Measurements from ENCODE around the gene SLC25A41.
A peak's percentile ranks its signal among the peaks of the same experiment; 100 is the strongest.
"Not testable (repeated sequence)": the region's sequence is repeated elsewhere in the genome, so short reads cannot be mapped to it uniquely, and the experiment has no call there.

SLC25A41 gene

DNA sequence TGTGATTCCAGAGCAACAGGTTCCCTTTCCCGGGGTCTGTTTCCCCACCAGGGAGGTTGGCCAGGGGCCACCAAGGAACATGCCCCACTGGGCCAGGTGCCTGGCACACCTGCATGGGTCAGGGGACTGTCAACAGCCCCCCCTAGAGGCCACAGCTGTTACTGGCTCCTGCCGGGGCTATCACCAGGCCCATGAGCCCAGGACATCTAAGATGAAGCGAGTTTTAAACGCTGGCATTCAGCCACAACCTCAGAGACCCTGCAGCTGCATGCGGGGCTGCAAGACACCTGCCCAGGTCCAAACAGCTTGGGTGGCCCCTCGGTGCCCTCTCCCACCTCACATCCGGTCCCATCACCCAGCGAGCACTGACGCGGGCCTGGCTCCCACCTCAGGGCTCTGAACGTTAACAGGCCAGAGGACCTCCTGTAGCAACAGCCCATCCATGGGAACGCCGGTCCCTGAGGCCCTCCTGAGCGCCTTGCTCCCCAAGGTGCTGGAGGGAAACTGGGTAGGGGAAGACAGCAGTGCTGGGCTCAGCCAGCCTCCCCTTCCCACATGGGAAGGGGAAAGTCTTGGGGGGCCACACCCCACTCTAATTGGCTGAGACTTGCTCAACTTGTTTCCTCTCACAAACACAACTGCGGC is 21.0 kb downstream of the SLC25A41 start:
- no peak overlapping the region for H3K27ac ChIP-seq
- TF ChIP-seq, protein P1, sequence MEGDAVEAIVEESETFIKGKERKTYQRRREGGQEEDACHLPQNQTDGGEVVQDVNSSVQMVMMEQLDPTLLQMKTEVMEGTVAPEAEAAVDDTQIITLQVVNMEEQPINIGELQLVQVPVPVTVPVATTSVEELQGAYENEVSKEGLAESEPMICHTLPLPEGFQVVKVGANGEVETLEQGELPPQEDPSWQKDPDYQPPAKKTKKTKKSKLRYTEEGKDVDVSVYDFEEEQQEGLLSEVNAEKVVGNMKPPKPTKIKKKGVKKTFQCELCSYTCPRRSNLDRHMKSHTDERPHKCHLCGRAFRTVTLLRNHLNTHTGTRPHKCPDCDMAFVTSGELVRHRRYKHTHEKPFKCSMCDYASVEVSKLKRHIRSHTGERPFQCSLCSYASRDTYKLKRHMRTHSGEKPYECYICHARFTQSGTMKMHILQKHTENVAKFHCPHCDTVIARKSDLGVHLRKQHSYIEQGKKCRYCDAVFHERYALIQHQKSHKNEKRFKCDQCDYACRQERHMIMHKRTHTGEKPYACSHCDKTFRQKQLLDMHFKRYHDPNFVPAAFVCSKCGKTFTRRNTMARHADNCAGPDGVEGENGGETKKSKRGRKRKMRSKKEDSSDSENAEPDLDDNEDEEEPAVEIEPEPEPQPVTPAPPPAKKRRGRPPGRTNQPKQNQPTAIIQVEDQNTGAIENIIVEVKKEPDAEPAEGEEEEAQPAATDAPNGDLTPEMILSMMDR (conservative IDR thresholded peaks at IDR 0.05): peak; percentile 74
- TF ChIP-seq ZFX (IDR thresholded peaks at IDR 0.05): no peak

DNA sequence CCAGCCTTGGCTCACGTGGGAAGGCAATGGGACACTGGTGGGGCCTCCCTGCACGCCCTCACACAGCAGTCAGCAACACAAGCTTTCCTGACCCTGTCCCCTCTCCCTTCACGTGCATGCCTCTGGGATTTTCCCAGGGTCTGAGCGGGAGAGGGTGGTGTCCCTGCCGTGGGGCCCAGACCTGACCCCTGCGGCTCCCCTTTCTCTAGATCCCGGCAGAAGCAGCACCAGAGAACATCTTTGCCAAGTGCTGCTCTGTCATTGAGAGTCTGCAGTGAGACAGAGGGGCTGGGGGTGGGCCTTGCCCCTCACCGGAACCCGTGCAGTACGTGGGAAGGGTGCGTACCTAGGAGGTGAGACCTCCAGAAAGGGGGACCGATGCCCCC is 21.5 kb downstream of the SLC25A41 start:
- no peak for TF ChIP-seq ZFX (IDR thresholded peaks at IDR 0.05)
- TF ChIP-seq, protein P1 (conservative IDR thresholded peaks at IDR 0.05): no peak
- H3K27ac ChIP-seq: no peak overlapping the region

DNA sequence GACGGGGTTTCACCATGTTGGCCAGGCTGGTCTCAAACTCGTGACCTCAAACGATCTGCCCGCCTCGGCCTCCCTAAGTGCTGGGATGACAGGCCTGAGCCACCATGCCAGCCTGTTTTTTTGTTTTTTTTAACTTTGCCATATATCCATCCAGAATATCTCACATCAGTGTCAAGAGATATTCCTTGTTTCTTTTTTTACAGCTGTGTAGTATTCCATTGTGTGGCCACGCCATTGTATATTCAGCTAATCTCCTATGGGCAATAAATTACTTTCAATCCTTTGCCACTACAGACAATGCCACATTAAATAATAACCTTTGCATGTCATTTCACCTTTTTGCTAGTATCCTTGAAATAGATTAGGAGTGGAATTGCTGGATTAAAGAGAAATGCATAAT is 24.2 kb downstream of the SLC25A41 start:
- no peak overlapping the region for H3K27ac ChIP-seq
- TF ChIP-seq, protein P1 (conservative IDR thresholded peaks at IDR 0.05): no peak
- TF ChIP-seq ZFX (IDR thresholded peaks at IDR 0.05): no peak

DNA sequence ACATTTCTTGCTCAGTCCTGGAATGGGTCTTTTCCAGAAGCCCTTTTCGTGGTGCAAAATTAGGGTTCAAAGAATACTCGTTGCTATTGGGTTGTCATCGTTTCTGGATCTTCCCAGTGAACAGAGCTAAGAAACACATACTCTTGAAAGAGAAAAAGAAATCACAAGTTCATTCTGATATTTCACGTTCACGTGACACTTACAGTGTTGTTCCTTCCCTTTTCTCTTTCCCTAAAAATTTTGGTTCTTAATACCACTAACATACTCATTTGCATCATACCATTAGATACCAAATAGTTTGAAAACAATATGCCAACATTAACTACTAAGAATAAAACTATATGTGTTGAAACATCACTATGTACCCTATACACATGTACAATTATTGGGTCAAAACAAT is 27.2 kb downstream of the SLC25A41 start:
- TF ChIP-seq, protein P1 (conservative IDR thresholded peaks at IDR 0.05): no peak
- TF ChIP-seq ZFX (IDR thresholded peaks at IDR 0.05): no peak

DNA sequence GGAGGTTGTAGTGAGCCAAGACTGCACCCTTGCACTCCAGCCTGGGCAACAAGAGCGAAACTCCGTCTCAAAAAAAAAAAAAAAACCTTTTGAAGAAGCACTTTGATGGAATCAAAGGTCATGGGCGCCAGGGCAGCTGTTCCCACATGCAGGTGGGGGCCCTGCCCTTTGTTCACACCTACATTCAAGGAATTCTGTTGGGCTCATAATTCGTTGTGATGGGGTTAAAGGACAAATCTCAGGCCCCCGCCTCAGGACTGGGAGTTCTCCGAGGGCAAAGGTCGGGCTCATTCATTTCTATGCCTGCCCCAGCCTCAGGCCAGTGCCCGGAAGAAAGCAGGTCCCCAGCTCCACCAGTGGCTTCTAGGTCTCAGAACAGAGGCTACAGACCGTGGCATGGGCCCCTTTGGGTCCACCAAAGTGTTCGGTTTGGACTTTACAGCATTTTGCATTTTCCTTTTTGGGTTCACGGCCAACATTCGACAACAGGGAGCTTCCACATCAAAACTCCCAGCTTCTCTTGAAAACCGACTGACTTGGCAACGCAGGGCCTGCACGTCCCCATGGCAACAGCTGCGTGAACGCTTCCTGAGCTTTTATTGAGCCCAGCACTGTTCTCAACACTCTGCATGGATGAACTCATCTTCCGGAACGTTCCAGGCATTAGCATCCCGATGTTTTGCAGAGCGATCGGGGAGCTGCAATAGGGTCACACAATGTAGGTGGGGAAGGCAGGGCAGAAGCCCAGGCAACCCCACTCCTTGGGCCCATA is 30.5 kb downstream of the SLC25A41 start:
- TF ChIP-seq, protein P1 (conservative IDR thresholded peaks at IDR 0.05): no peak
- TF ChIP-seq ZFX (IDR thresholded peaks at IDR 0.05): no peak
- no peak overlapping the region for H3K27ac ChIP-seq

More for the DNA sequence above, 27.2 kb downstream of the SLC25A41 start:
- H3K27ac ChIP-seq: no peak overlapping the region

DNA sequence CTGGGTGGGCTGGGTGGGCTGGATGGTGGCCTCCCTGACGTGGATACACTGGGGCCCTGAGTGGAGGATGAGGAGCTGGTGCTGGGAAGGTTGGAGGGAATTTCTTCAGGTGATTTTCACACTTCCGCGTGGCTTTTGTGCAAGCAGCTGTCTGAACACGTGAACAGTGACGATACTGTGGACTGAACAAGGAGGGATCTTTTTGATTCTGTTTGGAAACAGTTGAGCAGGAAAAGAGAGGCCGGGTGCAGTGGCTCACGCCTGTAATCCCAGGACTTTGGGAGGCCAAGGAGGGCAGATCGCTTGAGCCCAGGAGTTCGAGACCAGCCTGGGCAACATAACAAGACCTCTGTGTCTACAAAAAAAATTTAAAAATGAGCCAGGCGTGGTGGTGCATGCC is 31.5 kb downstream of the SLC25A41 start:
- TF ChIP-seq, protein P1 (conservative IDR thresholded peaks at IDR 0.05): no peak
- TF ChIP-seq ZFX (IDR thresholded peaks at IDR 0.05): no peak
- no peak overlapping the region for H3K27ac ChIP-seq

DNA sequence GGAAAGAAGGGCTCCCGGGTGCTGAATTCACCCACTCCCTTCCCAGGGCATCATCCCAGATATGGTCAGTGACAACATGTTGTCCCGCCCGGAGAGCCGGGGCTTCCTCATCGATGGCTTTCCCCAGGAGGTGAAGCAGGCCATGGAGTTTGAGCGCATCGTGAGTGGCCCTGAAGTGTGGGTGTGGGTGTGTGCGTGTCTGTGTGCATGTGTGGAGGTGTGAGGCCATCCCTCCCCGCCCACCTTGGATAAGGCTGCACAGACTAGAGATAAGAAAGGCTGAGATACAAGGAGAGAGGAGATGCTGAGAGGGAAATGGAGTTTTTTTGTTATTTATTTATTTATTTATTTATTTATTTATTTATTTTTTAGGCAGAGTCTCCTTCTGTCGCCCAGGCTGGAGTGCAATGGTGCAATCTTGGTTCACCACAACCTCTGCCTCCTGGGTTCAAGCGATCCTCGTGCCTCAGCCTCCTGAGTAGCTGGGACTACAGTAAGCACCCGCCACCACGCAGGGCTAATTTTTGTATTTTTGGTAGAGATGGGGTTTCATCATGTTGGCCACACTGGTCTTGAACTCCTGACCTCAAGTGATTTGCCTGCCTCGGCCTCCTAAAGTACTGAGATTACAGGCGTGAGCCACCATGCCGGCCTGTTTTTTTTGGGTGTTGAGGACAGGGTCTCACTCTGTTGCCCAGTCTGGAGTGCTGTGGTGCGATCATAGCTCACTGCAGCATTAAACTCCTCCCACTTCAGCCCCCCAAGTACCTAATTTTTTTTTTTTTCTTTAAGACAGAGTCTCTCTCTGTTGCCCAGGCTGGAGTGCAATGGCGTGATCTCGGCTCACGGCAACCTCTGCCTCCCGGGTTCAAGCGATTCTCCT is 33.3 kb downstream of the SLC25A41 start:
- H3K27ac ChIP-seq: not testable (repeated sequence)

All from C4-2B (cell line).